H1 (cell line): Measurements from ENCODE around the gene CRHR2. TPM values are rescaled to one million over a fixed set of nuclear protein-coding genes. Genes with fewer than 3 reads are reported as not detected.

Experiments
- CTCF ChIA-PET: fragments of 300-600 bp; sonication (Branson Sonifier 250); formaldehyde crosslinking; loops from one replicate; lab custom pipeline; 2021; ENCODE audit not compliant: partially characterized antibody; lab: Charles Lee
- POLR2A ChIA-PET: fragments of 300-600 bp; sonication (Branson Sonifier 250); formaldehyde crosslinking; loops from one replicate; lab custom pipeline; 2021; ENCODE audit warnings: inconsistent platforms; ENCODE audit not compliant: partially characterized antibody; lab: Charles Lee
- DNase-seq, 2 experiments: peaks; one replicate each; pipeline versions ENCODE4 v3.0.0 to v3.0.0-alpha.2; 2010 to 2022; ENCODE audit warnings: low spot score in 2 of 2, low read depth in 1 of 2, mixed read lengths in 1 of 2
- FAIRE-seq: peaks from 2 replicates; lab custom pipeline; 2011; peaks lifted over from hg19 to GRCh38; lab: Jason Lieb, UNC
- H2AFZ ChIP-seq: 2 replicates; pipeline ENCODE4 v1.8.1; 2012; ENCODE audit warnings: low read length, inconsistent platforms
- H2AK5ac ChIP-seq: 2 replicates; pipeline ENCODE4 v1.6.1; 2013; ENCODE audit warnings: low read depth, low read length
- H2BK120ac ChIP-seq: replicated peaks from 2 replicates; pipeline ENCODE3; 2013; ENCODE audit warnings: low read depth, low read length, inconsistent platforms
- H2BK12ac ChIP-seq: 2 replicates; pipeline ENCODE4 v1.6.1; 2013; ENCODE audit warnings: low read depth, low read length
- H2BK15ac ChIP-seq: 2 replicates; pipeline ENCODE4 v1.6.1; 2013; ENCODE audit warnings: low read length
- H2BK20ac ChIP-seq: 2 replicates; pipeline ENCODE4 v1.6.1; 2013; ENCODE audit warnings: low read length
- H2BK5ac ChIP-seq: 2 replicates; pipeline ENCODE4 v1.6.1; 2013; ENCODE audit warnings: low read depth, low read length
- H3K14ac ChIP-seq: 2 replicates; pipeline ENCODE4 v1.6.1; 2013; ENCODE audit warnings: inconsistent platforms; ENCODE audit not compliant: insufficient read length
- H3K18ac ChIP-seq: 2 replicates; pipeline ENCODE4 v1.6.1; 2013; ENCODE audit warnings: low read length; ENCODE audit errors: extremely low read depth
- H3K23ac ChIP-seq: 2 replicates; pipeline ENCODE4 v1.6.1; 2013; ENCODE audit warnings: inconsistent platforms; ENCODE audit not compliant: insufficient read length
- H3K23me2 ChIP-seq: 2 replicates; pipeline ENCODE4 v1.6.1; 2013; ENCODE audit warnings: low read depth, low read length
- H3K27ac ChIP-seq: 2 replicates; pipeline ENCODE4 v1.6.1; 2011; ENCODE audit warnings: low read depth, low read length, inconsistent platforms
- H3K27me3 ChIP-seq, 4 experiments: replicated peaks in 1 of 4; 1 replicate in 1 of 4; 2 replicates in 3 of 4; pipeline versions ENCODE4 v1.6.1 to v1.8.1; 2011 to 2013; ENCODE audit warnings: low read length in 3 of 4, mild to moderate bottlenecking in 3 of 4, inconsistent platforms in 2 of 4, mixed read lengths in 2 of 4, moderate library complexity in 1 of 4; ENCODE audit not compliant: control insufficient read depth in 3 of 4, insufficient read depth in 3 of 4; ENCODE audit errors: extremely low read depth in 1 of 4
- H3K36me3 ChIP-seq, 4 experiments: 2 replicates each; pipeline versions ENCODE4 v1.6.1 to v1.8.1; 2011 to 2013; ENCODE audit warnings: mild to moderate bottlenecking in 4 of 4, low read length in 3 of 4, moderate library complexity in 2 of 4, control low read depth in 1 of 4, inconsistent platforms in 1 of 4; ENCODE audit not compliant: insufficient read depth in 4 of 4, control insufficient read depth in 2 of 4
- H3K4ac ChIP-seq: replicated peaks from 2 replicates; pipeline ENCODE3; 2013; ENCODE audit warnings: low read length, low read depth, mixed read lengths, inconsistent platforms; ENCODE audit not compliant: insufficient read length
- H3K4me1 ChIP-seq, 4 experiments: replicated peaks in 1 of 4; 1 replicate in 1 of 4; 2 replicates in 3 of 4; pipeline versions ENCODE4 v1.6.1 to v1.8.1; 2011 to 2013; ENCODE audit warnings: low read length in 3 of 4, inconsistent platforms in 2 of 4, mixed read lengths in 1 of 4; ENCODE audit not compliant: insufficient read depth in 4 of 4, control insufficient read depth in 3 of 4
- H3K4me2 ChIP-seq, 2 experiments: 2 replicates each; pipeline versions ENCODE4 v1.6.1 to v1.8.1; 2011 to 2013; ENCODE audit warnings: low read depth in 2 of 2, low read length in 2 of 2, control low read depth in 1 of 2, inconsistent platforms in 1 of 2, mild to moderate bottlenecking in 1 of 2; ENCODE audit not compliant: insufficient read depth in 1 of 2
- H3K4me3 ChIP-seq, 4 experiments: fragments of 200-600, 300-600 bp in 1 of 4; sonication (generic), shearing (Covaris generic), sonication (Bioruptor Twin) in 1 of 4; 2 replicates each; pipeline versions ENCODE4 v1.5.1 to v1.8.1; 2011 to 2016; ENCODE audit warnings: low read length in 4 of 4, low read depth in 3 of 4, control low read depth in 2 of 4, inconsistent platforms in 2 of 4, mild to moderate bottlenecking in 2 of 4, mixed read lengths in 1 of 4, moderate library complexity in 1 of 4; ENCODE audit not compliant: insufficient read depth in 2 of 4; ENCODE audit errors: extremely low read depth in 1 of 4
- H3K56ac ChIP-seq: replicated peaks from 2 replicates; pipeline ENCODE3; 2013; ENCODE audit warnings: low read depth, mild to moderate bottlenecking, mixed read lengths, low read length, inconsistent platforms; ENCODE audit not compliant: insufficient read length
- H3K79me1 ChIP-seq: 2 replicates; pipeline ENCODE4 v1.6.1; 2013; ENCODE audit warnings: low read depth, low read length, control low read depth
- H3K79me2 ChIP-seq, 2 experiments: 2 replicates each; pipeline versions ENCODE4 v1.6.1 to v1.8.1; 2012 to 2013; ENCODE audit warnings: low read length in 2 of 2, mild to moderate bottlenecking in 2 of 2, inconsistent platforms in 1 of 2; ENCODE audit not compliant: insufficient read depth in 2 of 2, control insufficient read depth in 1 of 2
- H3K9ac ChIP-seq, 4 experiments: replicated peaks in 1 of 4; 1 replicate in 1 of 4; 2 replicates in 3 of 4; pipeline versions ENCODE4 v1.6.1 to v1.8.1; 2011 to 2013; ENCODE audit warnings: low read depth in 3 of 4, low read length in 3 of 4, control low read depth in 2 of 4, mild to moderate bottlenecking in 2 of 4, moderate library complexity in 2 of 4, inconsistent platforms in 1 of 4; ENCODE audit errors: extremely low read depth in 1 of 4
- H3K9me3 ChIP-seq, 2 experiments: 2 replicates each; pipeline versions ENCODE4 v1.6.1 to v1.8.1; 2012 to 2013; ENCODE audit warnings: mild to moderate bottlenecking in 2 of 2, moderate library complexity in 2 of 2, control low read depth in 1 of 2, inconsistent platforms in 1 of 2, low read depth in 1 of 2, low read length in 1 of 2, mixed read lengths in 1 of 2; ENCODE audit not compliant: insufficient read depth in 2 of 2
- H4K20me1 ChIP-seq, 2 experiments: replicated peaks in 1 of 2; 2 replicates each; pipeline versions ENCODE3 to v1.8.1; 2011 to 2013; ENCODE audit warnings: inconsistent platforms in 2 of 2, low read length in 2 of 2, mild to moderate bottlenecking in 1 of 2; ENCODE audit not compliant: insufficient read depth in 2 of 2, control insufficient read depth in 1 of 2
- H4K5ac ChIP-seq: 2 replicates; pipeline ENCODE4 v1.6.1; 2013; ENCODE audit warnings: low read length, low read depth, mixed read lengths, inconsistent platforms; ENCODE audit not compliant: insufficient read length
- H4K8ac ChIP-seq: 2 replicates; pipeline ENCODE4 v1.8.0; 2013; ENCODE audit warnings: mild to moderate bottlenecking, moderate library complexity, low read length, inconsistent platforms; ENCODE audit not compliant: insufficient read depth; ENCODE audit errors: extremely low read depth
- H4K91ac ChIP-seq: replicated peaks from 2 replicates; pipeline ENCODE3; 2013; ENCODE audit warnings: low read length, mixed read lengths, inconsistent platforms; ENCODE audit not compliant: insufficient read length
- CEBPB ChIP-seq: IDR thresholded peaks from 2 replicates; pipeline ENCODE4 v1.6.1; 2012; ENCODE audit warnings: low read depth, low read length
- CHD2 ChIP-seq: IDR thresholded peaks from 2 replicates; pipeline ENCODE4 v1.6.1; 2012; ENCODE audit warnings: low read length, improper control_type of control experiment
- RAD21 ChIP-seq, 2 experiments: IDR thresholded peaks in 1 of 2; conservative IDR thresholded peaks in 1 of 2; 2 replicates each; pipeline ENCODE4 v1.6.1; 2011; ENCODE audit warnings: low read depth in 2 of 2, low read length in 2 of 2, improper control_type of control experiment in 1 of 2, inconsistent platforms in 1 of 2, mild to moderate bottlenecking in 1 of 2, moderate library complexity in 1 of 2
- SAP30 ChIP-seq: fragments of 300-600 bp; sonication (generic); IDR thresholded peaks from 2 replicates; pipeline ENCODE4 v1.7.1; 2012; ENCODE audit warnings: low read length, moderate library complexity, mild to moderate bottlenecking, inconsistent platforms; ENCODE audit not compliant: insufficient read depth, insufficient replicate concordance
- SUZ12 ChIP-seq: fragments of 200-600 bp; sonication (generic); IDR thresholded peaks from 2 replicates; pipeline ENCODE4 v1.6.1; 2012; ENCODE audit warnings: mild to moderate bottlenecking, inconsistent platforms, low read length, moderate library complexity, mixed read lengths
- TEAD4 ChIP-seq: IDR thresholded peaks from 2 replicates; pipeline ENCODE4 v1.6.1; 2012; ENCODE audit warnings: low read depth, low read length, inconsistent platforms, mixed read lengths
- WGBS, 2 experiments: shearing (Covaris generic) in 1 of 2; methylation state at CpG; one replicate each; pipeline versions ENCODE4 v1.1.6 to v1.1.7; 2013 to 2015; ENCODE audit warnings: low lambda C conversion rate in 2 of 2, mixed read lengths in 2 of 2, inconsistent platforms in 1 of 2, low coverage in 1 of 2, missing lambda C conversion rate in 1 of 2; ENCODE audit not compliant: insufficient replicate concordance in 2 of 2, insufficient coverage in 1 of 2, insufficient read length in 1 of 2; ENCODE audit errors: extremely low coverage in 1 of 2, missing lambda C conversion rate in 1 of 2; 5-methylcytosine and 5-hydroxymethylcytosine counted together
- polyA plus RNA-seq, 7 experiments: library from polyadenylated mRNA; depleted of rRNA in 3 of 7; stranded (reverse) in 5 of 7; unstranded in 2 of 7; fragments of >200 nt in 5 of 7; fragments of 200-250 nt in 2 of 7; gene quantifications; 1 replicate in 5 of 7; 2 replicates in 1 of 7; 4 replicates in 1 of 7; pipeline versions ENCODE4 v1.2.1 to v1.2.3, GENCODE V29; 2011 to 2013; ENCODE audit warnings: missing spikeins in 2 of 7, mixed read lengths in 2 of 7
- total RNA-seq: library from RNA; stranded (reverse); fragmentation: NEBNext Ultra II Directional; extraction: Animal tissue kit (Norgen Biotek cat#: 25700); gene quantifications from 2 replicates; pipeline ENCODE4 v1.2.1, GENCODE V29; 2021
- TF ChIP-seq, protein P1 (sequence below), 3 experiments: IDR thresholded peaks; 1 replicate in 2 of 3; 2 replicates in 1 of 3; pipeline versions ENCODE4 v1.5.1 to v1.6.1; 2011; ENCODE audit warnings: low read length in 3 of 3, mild to moderate bottlenecking in 3 of 3, inconsistent platforms in 2 of 3, low read depth in 1 of 3, moderate library complexity in 1 of 3; ENCODE audit not compliant: insufficient read depth in 1 of 3; ENCODE audit errors: control extremely low read depth in 1 of 3
- TF ChIP-seq, protein P2 (sequence below): IDR thresholded peaks from 2 replicates; pipeline ENCODE4 v1.6.1; 2012; ENCODE audit warnings: inconsistent platforms
- TF ChIP-seq, protein P3 (sequence below): IDR thresholded peaks from 2 replicates; pipeline ENCODE4 v1.6.1; 2012; ENCODE audit warnings: inconsistent platforms

Gene CRHR2
- total and polyA plus RNA-seq, 2 of the 8 experiments (the other 6 are each of a cell fraction or from before 2014, with no cell fraction given), result 0.37 to 1.3 TPM

DNA sequence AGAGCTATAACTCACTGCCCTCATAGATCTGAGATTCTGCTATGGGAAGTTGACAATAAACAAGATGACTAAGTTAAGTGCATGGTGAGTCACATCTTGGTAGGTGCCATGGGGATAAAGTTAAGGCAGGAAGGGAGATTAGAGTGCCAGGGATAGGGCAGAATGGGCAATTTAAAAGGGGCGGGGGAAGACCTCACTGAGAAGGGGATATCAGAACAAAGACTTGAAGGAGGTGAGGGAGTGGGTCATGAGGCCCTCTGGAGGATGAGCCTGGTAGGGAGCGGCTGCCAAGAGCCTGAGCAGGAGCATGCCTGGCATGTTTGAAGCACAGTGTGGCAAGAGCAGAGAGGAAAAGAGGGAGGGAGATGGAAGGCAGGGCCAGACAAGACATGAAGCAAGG lies 34.9 kb upstream of the CRHR2 start:
- Histone ChIP-seq H3K14ac (no peak overlapping the region), H3K4me2 (no peak overlapping the region), H3K23ac (no peak overlapping the region), H2BK120ac (no peak overlapping the region), H3K4ac (no peak overlapping the region), H3K27ac (no peak overlapping the region), H4K20me1 (no peaks in the 10 kb centered on the region), H2BK20ac (no peak overlapping the region), H2BK5ac (no peak overlapping the region), H3K4me3 (no peak overlapping the region), H4K5ac (no peak overlapping the region), H3K4me1 (no peaks in the 10 kb centered on the region; a peak in 1 of 7 replicates), H3K23me2 (peaks cover 4% of the 10 kb centered on the region; the same call in 1 of the 2 replicates), H2AK5ac (no peak overlapping the region), H4K91ac (no peak overlapping the region), H2BK15ac (no peak overlapping the region), H3K56ac (no peak overlapping the region), H3K36me3 (no peaks in the 10 kb centered on the region), H3K27me3 (no peaks in the 10 kb centered on the region), H4K8ac (no peak overlapping the region), H3K79me1 (no peaks in the 10 kb centered on the region), H3K9ac (no peak overlapping the region), H3K79me2 (no peaks in the 10 kb centered on the region), H3K18ac (no peak overlapping the region), H3K9me3 (peaks cover 18 to 22% of the 10 kb centered on the region in 2 experiments), H2BK12ac (no peak overlapping the region), H2AFZ (no peak overlapping the region)
- WGBS, 2 experiments, result 68% methylated on average over 2 of the region's 2 CpGs; no CpG with 5 or more reads in 1 of the 2 experiments
- TF ChIP-seq, protein P1, sequence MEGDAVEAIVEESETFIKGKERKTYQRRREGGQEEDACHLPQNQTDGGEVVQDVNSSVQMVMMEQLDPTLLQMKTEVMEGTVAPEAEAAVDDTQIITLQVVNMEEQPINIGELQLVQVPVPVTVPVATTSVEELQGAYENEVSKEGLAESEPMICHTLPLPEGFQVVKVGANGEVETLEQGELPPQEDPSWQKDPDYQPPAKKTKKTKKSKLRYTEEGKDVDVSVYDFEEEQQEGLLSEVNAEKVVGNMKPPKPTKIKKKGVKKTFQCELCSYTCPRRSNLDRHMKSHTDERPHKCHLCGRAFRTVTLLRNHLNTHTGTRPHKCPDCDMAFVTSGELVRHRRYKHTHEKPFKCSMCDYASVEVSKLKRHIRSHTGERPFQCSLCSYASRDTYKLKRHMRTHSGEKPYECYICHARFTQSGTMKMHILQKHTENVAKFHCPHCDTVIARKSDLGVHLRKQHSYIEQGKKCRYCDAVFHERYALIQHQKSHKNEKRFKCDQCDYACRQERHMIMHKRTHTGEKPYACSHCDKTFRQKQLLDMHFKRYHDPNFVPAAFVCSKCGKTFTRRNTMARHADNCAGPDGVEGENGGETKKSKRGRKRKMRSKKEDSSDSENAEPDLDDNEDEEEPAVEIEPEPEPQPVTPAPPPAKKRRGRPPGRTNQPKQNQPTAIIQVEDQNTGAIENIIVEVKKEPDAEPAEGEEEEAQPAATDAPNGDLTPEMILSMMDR (IDR thresholded peaks at IDR 0.05; ENCODE audit: control extremely low read depth in 1 of 3, insufficient read depth in 1 of 3, low read depth in 1 of 3, low read length in 3 of 3), result peak; percentile 31 to 57 (median 55); a peak in 3 of 4 replicates
- TF ChIP-seq SAP30 (no peak), CEBPB (0 out of 2 replicates have a peak, but pooled peaks have one; percentile 12), CHD2 (no peak), SUZ12 (no peak), RAD21 (IDR thresholded peaks at IDR 0.05 in 1 of 2, conservative IDR thresholded peaks at IDR 0.05 in 1 of 2; ENCODE audit: low read depth in 2 of 2, low read length in 2 of 2) (peak; percentile 51 to 66), TEAD4 (0 out of 2 replicates have a peak, but pooled peaks have one; percentile 7)
- TF ChIP-seq, protein P2, sequence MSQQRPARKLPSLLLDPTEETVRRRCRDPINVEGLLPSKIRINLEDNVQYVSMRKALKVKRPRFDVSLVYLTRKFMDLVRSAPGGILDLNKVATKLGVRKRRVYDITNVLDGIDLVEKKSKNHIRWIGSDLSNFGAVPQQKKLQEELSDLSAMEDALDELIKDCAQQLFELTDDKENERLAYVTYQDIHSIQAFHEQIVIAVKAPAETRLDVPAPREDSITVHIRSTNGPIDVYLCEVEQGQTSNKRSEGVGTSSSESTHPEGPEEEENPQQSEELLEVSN, result peak; percentile 87
- TF ChIP-seq, protein P3, sequence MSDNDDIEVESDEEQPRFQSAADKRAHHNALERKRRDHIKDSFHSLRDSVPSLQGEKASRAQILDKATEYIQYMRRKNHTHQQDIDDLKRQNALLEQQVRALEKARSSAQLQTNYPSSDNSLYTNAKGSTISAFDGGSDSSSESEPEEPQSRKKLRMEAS, result peak; percentile 93
- FAIRE-seq, result no peak
- POLR2A ChIA-PET, result interaction anchor here (0.7 to 1.1 kb wide), 3 partner anchors 10 to 89 kb away, joined by 3 read pairs; no protein-coding TSS in a partner anchor
- no peak for DNase-seq
- CTCF ChIA-PET, result interaction anchor here (0.9 to 4.0 kb wide), 13 partner anchors 9 to 82 kb away, joined by 3 to 33 read pairs (median 5); partner anchors contain the start of gene CRHR2
